Measurements from ENCODE around the gene RNF113B.

RNF113B gene

GRCh38 chr13:98187155-98187964 is 10.3 kb upstream of the RNF113B start:
- no peak for TF ChIP-seq ZFX (IDR thresholded peaks at IDR 0.05)
- no peak for TF ChIP-seq CTCF (conservative IDR thresholded peaks at IDR 0.05)
- H3K27ac ChIP-seq, result no peak overlapping the region

GRCh38 chr13:98184792-98185191 is 7.7 kb upstream of the RNF113B start:
- no peak overlapping the region for H3K27ac ChIP-seq
- no peak for TF ChIP-seq CTCF (conservative IDR thresholded peaks at IDR 0.05)
- TF ChIP-seq ZFX (IDR thresholded peaks at IDR 0.05), result no peak

GRCh38 chr13:98182589-98182988 is 5.5 kb upstream of the RNF113B start:
- TF ChIP-seq CTCF (conservative IDR thresholded peaks at IDR 0.05), result no peak
- TF ChIP-seq ZFX (IDR thresholded peaks at IDR 0.05), result no peak
- no peak overlapping the region for H3K27ac ChIP-seq

DNA sequence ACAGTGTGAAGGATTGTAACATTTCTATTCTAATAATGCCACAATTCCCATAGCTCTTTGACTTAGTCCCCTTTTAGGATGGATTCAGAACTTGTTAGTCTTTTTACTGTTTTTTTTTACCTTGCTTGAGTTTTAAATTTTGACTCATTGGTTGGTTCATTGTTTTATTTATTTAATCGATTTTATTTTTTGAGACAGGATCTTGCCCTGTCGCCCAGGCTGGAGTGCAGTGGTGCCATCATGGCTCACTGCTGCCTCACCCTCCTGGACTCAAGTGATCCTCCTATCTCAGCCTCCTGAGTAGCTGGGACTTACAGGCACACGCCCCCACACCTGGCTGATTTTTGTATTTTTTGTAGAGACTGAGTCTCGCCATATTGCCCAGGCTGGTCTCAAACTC is 5.1 kb upstream of the RNF113B start:
- TF ChIP-seq ZFX (IDR thresholded peaks at IDR 0.05), result no peak
- no peak for TF ChIP-seq CTCF (conservative IDR thresholded peaks at IDR 0.05)

DNA sequence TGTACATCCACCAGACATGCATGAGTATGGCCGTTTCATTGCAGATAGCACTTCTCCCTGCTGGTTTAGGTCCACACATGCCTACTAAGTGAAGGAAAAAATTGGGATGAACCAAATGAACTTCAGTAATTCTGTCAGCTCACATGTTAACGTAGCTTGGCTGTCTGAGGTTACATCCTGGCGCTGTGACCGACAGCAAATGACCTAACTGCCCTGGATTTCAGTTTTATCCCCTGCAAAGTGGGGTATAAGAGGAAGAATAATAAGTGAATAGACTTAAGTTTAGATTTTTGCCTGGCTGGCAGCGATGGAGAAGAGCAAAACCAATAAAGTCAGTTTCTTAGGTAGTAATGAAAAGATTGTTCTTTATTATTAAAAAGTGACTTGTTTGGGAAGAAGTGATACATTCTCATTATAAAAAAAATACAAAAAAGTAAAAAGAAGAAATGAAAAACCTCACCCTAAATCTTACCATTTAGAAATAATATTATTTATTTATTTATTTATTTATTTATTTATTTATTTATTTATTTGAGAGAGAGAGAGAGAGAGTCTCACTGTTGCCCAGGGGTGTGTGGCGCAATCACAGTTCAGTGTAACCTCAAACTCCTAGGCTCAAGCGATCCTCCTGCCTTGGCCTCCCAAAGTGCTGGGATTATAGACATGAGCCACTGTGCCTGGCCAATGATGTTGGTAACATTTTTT is 4.2 kb upstream of the RNF113B start:
- H3K27ac ChIP-seq, result no peak overlapping the region
- TF ChIP-seq CTCF (conservative IDR thresholded peaks at IDR 0.05), result no peak
- TF ChIP-seq ZFX (IDR thresholded peaks at IDR 0.05), result no peak

More for the DNA sequence above, 5.1 kb upstream of the RNF113B start:
- no peak overlapping the region for H3K27ac ChIP-seq

DNA sequence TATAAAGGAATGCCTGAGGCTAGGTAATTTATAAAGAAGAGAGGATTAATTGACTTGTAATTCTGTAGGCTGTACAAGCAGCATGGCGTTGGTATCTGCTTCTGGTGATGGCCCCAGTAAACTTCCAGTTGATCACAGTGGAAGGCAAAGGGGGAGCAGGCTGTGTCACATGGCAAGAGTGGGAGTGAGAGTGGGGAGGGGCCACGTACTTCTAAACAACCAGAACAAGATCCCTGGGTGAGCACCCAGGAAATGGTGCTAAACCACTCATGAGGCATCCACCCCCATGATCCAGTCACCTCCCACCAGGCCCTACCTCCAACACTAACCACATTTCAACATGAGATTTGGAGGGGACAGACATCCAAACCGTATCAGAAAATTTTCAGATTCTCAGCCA is 3.0 kb upstream of the RNF113B start:
- TF ChIP-seq CTCF (conservative IDR thresholded peaks at IDR 0.05), result no peak
- TF ChIP-seq ZFX (IDR thresholded peaks at IDR 0.05), result no peak
- no peak overlapping the region for H3K27ac ChIP-seq

DNA sequence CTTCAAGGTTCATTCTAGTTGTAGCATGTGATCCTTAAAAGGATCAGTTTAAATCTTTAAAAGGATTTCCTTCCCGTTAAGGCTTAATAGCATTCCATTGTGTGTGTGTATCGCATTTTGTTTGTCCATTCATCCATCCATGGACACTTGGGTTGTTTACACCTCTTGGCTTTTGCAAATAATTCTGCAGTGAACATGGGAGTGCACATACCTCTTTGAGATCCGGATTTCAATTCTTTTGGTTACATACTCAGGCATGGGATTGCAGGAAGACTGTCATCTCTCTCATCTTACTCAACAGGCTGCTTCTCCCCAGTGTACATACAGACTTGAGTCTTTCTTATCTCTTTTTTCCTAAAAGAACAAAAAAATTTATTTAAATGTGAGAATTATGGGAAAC is 1.2 kb downstream of the RNF113B start:
- no peak for TF ChIP-seq CTCF (conservative IDR thresholded peaks at IDR 0.05)
- no peak for TF ChIP-seq ZFX (IDR thresholded peaks at IDR 0.05)
- no peak overlapping the region for H3K27ac ChIP-seq

Data from C4-2B (cell line).